CD14-positive monocyte (primary cell): Measurements from ENCODE around the gene CYP26C1. TPM values are rescaled to one million over a fixed set of nuclear protein-coding genes. Genes with fewer than 3 reads are reported as not detected.

Experiments used
- DNase-seq, 3 donors: peaks; one replicate each; pipeline ENCODE4 v3.0.0-alpha.2; 2011 to 2022
- H2AFZ ChIP-seq: 2 replicates; pipeline ENCODE4 v1.6.0; 2012; ENCODE audit warnings: mild to moderate bottlenecking, low read depth, low read length, inconsistent platforms; ENCODE audit not compliant: insufficient read depth, poor library complexity, severe bottlenecking
- H3K27ac ChIP-seq, 2 donors: 1 replicate in 1 of 2; 2 replicates in 1 of 2; pipeline ENCODE4 v1.5.1; 2012 to 2013; ENCODE audit warnings: low read length in 2 of 2, control low read depth in 1 of 2, inconsistent platforms in 1 of 2, low read depth in 1 of 2, mild to moderate bottlenecking in 1 of 2
- H3K27me3 ChIP-seq, 2 donors: one replicate each; pipeline versions ENCODE4 v1.6.0 to v1.6.1; 2011 to 2013; ENCODE audit warnings: low read length in 2 of 2; ENCODE audit not compliant: control insufficient read depth in 2 of 2, insufficient read depth in 2 of 2
- H3K36me3 ChIP-seq, 2 donors: replicated peaks in 1 of 2; 1 replicate in 1 of 2; 2 replicates in 1 of 2; pipeline versions ENCODE4 v1.5.1 to v1.6.1; 2012 to 2013; ENCODE audit warnings: low read length in 2 of 2, control low read depth in 1 of 2, inconsistent platforms in 1 of 2, mild to moderate bottlenecking in 1 of 2; ENCODE audit not compliant: insufficient read depth in 2 of 2, control insufficient read depth in 1 of 2
- H3K4me1 ChIP-seq, 2 donors: 1 replicate in 1 of 2; 2 replicates in 1 of 2; pipeline versions ENCODE4 v1.5.1 to v1.6.1; 2012 to 2013; ENCODE audit warnings: low read length in 2 of 2, control low read depth in 1 of 2, inconsistent platforms in 1 of 2, mild to moderate bottlenecking in 1 of 2, moderate library complexity in 1 of 2; ENCODE audit not compliant: insufficient read depth in 2 of 2, control insufficient read depth in 1 of 2
- H3K4me2 ChIP-seq: replicated peaks from 2 replicates; pipeline ENCODE3; 2012; ENCODE audit warnings: low read length, moderate library complexity, mild to moderate bottlenecking; ENCODE audit not compliant: poor library complexity, severe bottlenecking; ENCODE audit errors: extremely low read depth
- H3K4me3 ChIP-seq, 3 experiments: fragments of 200-600 bp in 1 of 3; sonication (generic) in 1 of 3; replicated peaks in 1 of 3; 1 replicate in 2 of 3; 2 replicates in 1 of 3; pipeline ENCODE4 v1.5.1; 2011 to 2013; ENCODE audit warnings: low read length in 3 of 3, mild to moderate bottlenecking in 3 of 3, control low read depth in 2 of 3, low read depth in 2 of 3, inconsistent platforms in 1 of 3, moderate library complexity in 1 of 3
- H3K79me2 ChIP-seq: 2 replicates; pipeline ENCODE4 v1.6.0; 2012; ENCODE audit warnings: mild to moderate bottlenecking, control low read depth, inconsistent platforms, low read length, moderate library complexity; ENCODE audit not compliant: insufficient read depth
- H3K9ac ChIP-seq: 2 replicates; pipeline ENCODE4 v1.6.0; 2017; ENCODE audit warnings: low read length, mild to moderate bottlenecking; ENCODE audit not compliant: insufficient read depth, poor library complexity, severe bottlenecking
- H3K9me3 ChIP-seq, 2 donors: replicated peaks in 1 of 2; 1 replicate in 1 of 2; 2 replicates in 1 of 2; pipeline versions ENCODE4 v1.5.1 to v1.6.1; 2012 to 2013; ENCODE audit warnings: low read length in 2 of 2, control low read depth in 1 of 2; ENCODE audit not compliant: control insufficient read depth in 1 of 2, insufficient read depth in 1 of 2
- H4K20me1 ChIP-seq: 2 replicates; pipeline ENCODE4 v1.6.0; 2012; ENCODE audit warnings: mild to moderate bottlenecking, low read length, control low read depth, moderate library complexity; ENCODE audit not compliant: insufficient read depth
- H3K27ac Mint-ChIP-seq, 7 donors: one replicate each; pipeline ENCODE4 v1.8.0; 2020; ENCODE audit warnings: mild to moderate bottlenecking in 7 of 7, mixed read lengths in 7 of 7, moderate library complexity in 6 of 7, inconsistent platforms in 2 of 7
- H3K27me3 Mint-ChIP-seq, 3 donors: one replicate each; pipeline ENCODE4 v1.8.0; 2021 to 2022; ENCODE audit warnings: low read depth in 3 of 3, mild to moderate bottlenecking in 3 of 3, mixed read lengths in 3 of 3, moderate library complexity in 3 of 3, inconsistent platforms in 1 of 3
- H3K36me3 Mint-ChIP-seq, 2 donors: one replicate each; pipeline ENCODE4 v1.8.0; 2020; ENCODE audit warnings: mixed read lengths in 2 of 2, inconsistent platforms in 1 of 2, mild to moderate bottlenecking in 1 of 2
- H3K4me1 Mint-ChIP-seq: one replicate; pipeline ENCODE4 v1.8.0; 2020; ENCODE audit warnings: mild to moderate bottlenecking, mixed read lengths
- H3K4me3 Mint-ChIP-seq, 2 donors: one replicate each; pipeline ENCODE4 v1.8.0; 2020; ENCODE audit warnings: mild to moderate bottlenecking in 2 of 2, mixed read lengths in 2 of 2, moderate library complexity in 1 of 2
- H3K9me3 Mint-ChIP-seq, 7 donors: one replicate each; pipeline ENCODE4 v1.8.0; 2020 to 2022; ENCODE audit warnings: mixed read lengths in 7 of 7, mild to moderate bottlenecking in 6 of 7, moderate library complexity in 6 of 7, inconsistent platforms in 2 of 7
- WGBS: methylation state at CpG from one replicate; pipeline ENCODE4 v1.1.5; 2013; ENCODE audit warnings: missing lambda C conversion rate; ENCODE audit not compliant: insufficient coverage; 5-methylcytosine and 5-hydroxymethylcytosine counted together
- intact Hi-C, 2 donors: fragments of 100-400 bp; cut with micrococcal nuclease; formaldehyde crosslinking; loops; one replicate each; pipeline versions ENCODE4 v1.15.0 to v1.15.1; 2023
- polyA plus RNA-seq, 3 donors: library from polyadenylated mRNA; depleted of rRNA in 1 of 3; unstranded in 2 of 3; stranded (reverse) in 1 of 3; fragments of 300-500 nt in 2 of 3; fragments of >200 nt in 1 of 3; fragmentation: Illumina TruSeq in 2 of 3; gene quantifications; 1 replicate in 2 of 3; 2 replicates in 1 of 3; pipeline ENCODE4 v1.2.3, GENCODE V29; 2012 to 2021
- TF ChIP-seq, protein P1 (sequence below): fragments of 200-600 bp; IDR thresholded peaks from one replicate; pipeline ENCODE4 v1.8.0; 2022; ENCODE audit warnings: antibody characterized with exemption, mild to moderate bottlenecking

Gene CYP26C1
- polyA plus RNA-seq, 3 donors, result not detected

DNA sequence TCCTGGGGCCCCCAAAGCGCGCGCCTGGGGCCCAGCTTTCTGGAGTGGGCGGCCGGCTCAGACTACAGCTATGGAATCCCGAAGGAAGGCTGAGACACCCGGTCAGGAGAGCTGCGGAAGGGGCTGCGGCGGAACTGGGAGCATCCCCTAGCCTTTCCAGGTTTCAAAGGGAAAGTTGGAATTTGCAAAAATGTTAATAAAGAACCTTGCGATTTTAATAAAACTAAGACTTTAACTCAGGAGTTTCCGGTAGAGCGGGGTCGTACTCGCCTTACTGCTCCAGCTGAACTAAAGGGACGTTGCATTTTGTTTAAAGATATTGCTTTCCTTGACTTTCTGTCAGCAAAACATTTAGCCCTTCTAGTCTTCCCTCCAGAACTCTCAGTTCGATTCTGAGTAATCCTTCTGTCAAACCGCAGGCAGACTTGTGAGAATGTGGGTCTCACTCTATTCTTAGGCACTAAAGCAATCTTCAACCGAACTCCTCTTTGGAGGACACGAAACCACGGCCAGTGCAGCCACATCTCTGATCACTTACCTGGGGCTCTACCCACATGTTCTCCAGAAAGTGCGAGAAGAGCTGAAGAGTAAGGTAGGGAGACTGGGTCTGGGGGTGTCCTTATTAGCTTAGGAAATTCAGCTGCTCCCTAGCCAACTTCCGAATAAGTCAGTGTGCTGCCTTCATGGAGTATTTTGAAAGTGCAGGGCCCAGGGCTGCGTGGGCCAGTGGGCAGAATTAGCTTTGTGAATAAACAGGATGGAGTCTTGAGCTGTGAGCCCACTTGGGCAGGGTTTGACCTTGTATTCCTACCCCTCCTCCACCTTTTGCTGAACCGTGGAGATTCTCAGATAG lies 15.0 kb downstream of the CYP26C1 start:
- H3K27me3 Mint-ChIP-seq, result peaks cover 75 to 96% (median 89%) of the 10 kb centered on the region in 3 donors
- H3K27ac Mint-ChIP-seq, result no peak overlapping the region
- no peak overlapping the region for H3K4me2 ChIP-seq
- TF ChIP-seq, protein P1, sequence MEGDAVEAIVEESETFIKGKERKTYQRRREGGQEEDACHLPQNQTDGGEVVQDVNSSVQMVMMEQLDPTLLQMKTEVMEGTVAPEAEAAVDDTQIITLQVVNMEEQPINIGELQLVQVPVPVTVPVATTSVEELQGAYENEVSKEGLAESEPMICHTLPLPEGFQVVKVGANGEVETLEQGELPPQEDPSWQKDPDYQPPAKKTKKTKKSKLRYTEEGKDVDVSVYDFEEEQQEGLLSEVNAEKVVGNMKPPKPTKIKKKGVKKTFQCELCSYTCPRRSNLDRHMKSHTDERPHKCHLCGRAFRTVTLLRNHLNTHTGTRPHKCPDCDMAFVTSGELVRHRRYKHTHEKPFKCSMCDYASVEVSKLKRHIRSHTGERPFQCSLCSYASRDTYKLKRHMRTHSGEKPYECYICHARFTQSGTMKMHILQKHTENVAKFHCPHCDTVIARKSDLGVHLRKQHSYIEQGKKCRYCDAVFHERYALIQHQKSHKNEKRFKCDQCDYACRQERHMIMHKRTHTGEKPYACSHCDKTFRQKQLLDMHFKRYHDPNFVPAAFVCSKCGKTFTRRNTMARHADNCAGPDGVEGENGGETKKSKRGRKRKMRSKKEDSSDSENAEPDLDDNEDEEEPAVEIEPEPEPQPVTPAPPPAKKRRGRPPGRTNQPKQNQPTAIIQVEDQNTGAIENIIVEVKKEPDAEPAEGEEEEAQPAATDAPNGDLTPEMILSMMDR, result no peak
- H3K36me3 Mint-ChIP-seq, result peaks cover 5 to 8% of the 10 kb centered on the region in 2 donors
- no peak for DNase-seq
- no peak overlapping the region for H3K9ac ChIP-seq
- H3K79me2 ChIP-seq, result no peaks in the 10 kb centered on the region
- peaks cover 66 to 83% of the 10 kb centered on the region in 2 donors for H3K27me3 ChIP-seq
- H3K4me1 ChIP-seq, result peaks cover 27 to 35% of the 10 kb centered on the region in 2 donors
- H3K36me3 ChIP-seq, result no peaks in the 10 kb centered on the region
- intact Hi-C loops, result no loop called here
- peaks cover 0 to 9% (median 5%) of the 10 kb centered on the region in 7 donors for H3K9me3 Mint-ChIP-seq
- H4K20me1 ChIP-seq, result no peaks in the 10 kb centered on the region
- H3K27ac ChIP-seq, result no peak overlapping the region
- 15% methylated on average over 18 of the region's 25 CpGs for WGBS
- peaks cover 5 to 41% of the 10 kb centered on the region in 2 donors for H3K9me3 ChIP-seq
- H2AFZ ChIP-seq, result no peak overlapping the region
- peak overlapping the region in 1 of 2 donors; percentile 86 for H3K4me3 Mint-ChIP-seq
- H3K4me3 ChIP-seq, result no peak overlapping the region
- peaks cover 33% of the 10 kb centered on the region for H3K4me1 Mint-ChIP-seq

- H3K4me3 Mint-ChIP-seq, result peak overlapping the region in 1 of 2 donors; percentile 61
Measured at GRCh38 chr10:93076871-93077270, 16.3 kb downstream of the CYP26C1 start.

More at GRCh38 chr10:93076871-93077270, 16.3 kb downstream of the CYP26C1 start:
- Mint-ChIP-seq H3K36me3 (peaks cover 4 to 5% of the 10 kb centered on the region in 2 donors), H3K9me3 (peaks cover 0 to 9% (median 5%) of the 10 kb centered on the region in 7 donors), H3K27ac (no peak overlapping the region), H3K4me1 (peaks cover 27% of the 10 kb centered on the region), H3K27me3 (peaks cover 63 to 91% (median 85%) of the 10 kb centered on the region in 3 donors)
- H3K79me2 ChIP-seq, result no peaks in the 10 kb centered on the region
- no peaks in the 10 kb centered on the region for H4K20me1 ChIP-seq
- no peak overlapping the region for H2AFZ ChIP-seq
- TF ChIP-seq, protein P1, result no peak
- H3K9me3 ChIP-seq, result peaks cover 5 to 32% of the 10 kb centered on the region in 2 donors
- intact Hi-C loops, result no loop called here
- H3K9ac ChIP-seq, result no peak overlapping the region
- WGBS, result no CpG with 5 or more reads among the region's 2 CpGs
- no peaks in the 10 kb centered on the region for H3K36me3 ChIP-seq
- no peak for DNase-seq
- H3K4me1 ChIP-seq, result peaks cover 24 to 32% of the 10 kb centered on the region in 2 donors
- H3K27ac ChIP-seq, result no peak overlapping the region
- peaks cover 61 to 72% of the 10 kb centered on the region in 2 donors for H3K27me3 ChIP-seq
- H3K4me2 ChIP-seq, result no peak overlapping the region
- H3K4me3 ChIP-seq, result no peak overlapping the region
